HUES64 (cell line): ENCODE measurements around the gene SDE2.
"Not testable (repeated sequence)": the region's sequence is repeated elsewhere in the genome, so short reads cannot be mapped to it uniquely, and the experiment has no call there.

Experiments used
- H3K27ac ChIP-seq: 2 replicates; pipeline ENCODE4 v1.7.0; 2013; ENCODE audit warnings: low read depth, low read length, inconsistent platforms
- H3K27me3 ChIP-seq: 2 replicates; pipeline ENCODE4 v1.6.1; 2013; ENCODE audit warnings: mild to moderate bottlenecking, low read length; ENCODE audit not compliant: insufficient read depth
- H3K36me3 ChIP-seq: 2 replicates; pipeline ENCODE4 v1.6.1; 2013; ENCODE audit warnings: mild to moderate bottlenecking, low read length; ENCODE audit not compliant: insufficient read depth
- H3K4me1 ChIP-seq: 2 replicates; pipeline ENCODE4 v1.6.1; 2013; ENCODE audit warnings: mild to moderate bottlenecking, low read length, moderate library complexity; ENCODE audit not compliant: insufficient read depth
- H3K4me3 ChIP-seq: 2 replicates; pipeline ENCODE4 v1.5.1; 2013; ENCODE audit warnings: mild to moderate bottlenecking, low read length, moderate library complexity
- H3K9ac ChIP-seq: 2 replicates; pipeline ENCODE4 v1.6.1; 2013; ENCODE audit warnings: mild to moderate bottlenecking, low read depth, low read length
- H3K9me3 ChIP-seq: 2 replicates; pipeline ENCODE4 v1.6.1; 2013; ENCODE audit warnings: low read depth, low read length; ENCODE audit not compliant: insufficient read depth
- whole genome bisulfite sequencing: fragments of 150-250, 120-280 bp; methylation state at CpG from one replicate; pipeline ENCODE4 v1.1.7; 2013; ENCODE audit warnings: missing lambda C conversion rate; 5-methylcytosine and 5-hydroxymethylcytosine counted together

SDE2 gene

DNA sequence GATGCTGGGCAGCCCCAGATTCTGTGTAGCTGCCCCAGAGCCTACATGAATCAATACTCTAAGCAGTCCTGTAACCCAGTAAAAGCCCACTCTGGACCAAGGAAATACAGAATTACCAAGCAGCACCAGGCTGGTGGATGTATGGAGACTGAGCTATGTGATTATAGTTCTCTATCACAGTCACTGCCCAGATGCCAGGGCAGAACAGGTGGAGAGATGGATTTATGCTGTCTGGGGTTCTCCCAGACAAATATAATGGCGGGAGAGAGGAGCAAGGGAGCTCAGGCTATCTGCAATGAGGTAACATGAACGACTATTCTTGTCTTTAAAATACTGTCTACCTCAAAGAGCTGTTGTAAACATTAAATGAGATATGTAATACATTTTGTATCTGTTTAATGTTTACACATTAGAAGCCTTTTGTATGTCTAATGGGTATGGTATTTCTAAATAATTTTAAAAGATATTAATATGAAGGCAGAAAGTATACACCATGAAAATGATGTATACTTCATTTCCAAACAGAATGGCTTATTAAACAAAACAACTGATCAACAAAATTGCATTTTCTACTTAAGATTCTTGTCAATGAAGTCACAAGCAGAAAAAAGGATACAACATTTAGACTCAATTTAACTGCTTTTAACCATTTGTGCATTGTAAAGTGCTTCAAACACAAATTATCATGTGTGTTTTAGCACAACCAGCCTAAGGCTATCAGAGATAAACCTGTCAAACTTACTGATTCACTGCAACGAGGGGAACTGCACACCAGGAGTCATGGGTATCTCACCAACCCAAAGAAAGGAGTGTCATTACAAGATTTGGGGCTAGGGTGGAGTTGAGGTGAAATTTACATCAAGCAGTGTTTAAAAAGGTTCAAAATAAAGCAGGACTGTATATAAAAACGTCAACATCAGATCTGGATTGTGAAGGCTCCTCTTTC lies 3.0 kb downstream of the SDE2 start:
- H3K27me3 ChIP-seq: no peaks in the 10 kb centered on the region
- H3K4me3 ChIP-seq: no peak overlapping the region
- no peaks in the 10 kb centered on the region for H3K9me3 ChIP-seq
- WGBS: 72% methylated on average over 3 of the region's 4 CpGs
- H3K4me1 ChIP-seq: peaks cover 12% of the 10 kb centered on the region
- H3K27ac ChIP-seq: no peak overlapping the region
- no peak overlapping the region for H3K9ac ChIP-seq
- H3K36me3 ChIP-seq: peaks cover 45% of the 10 kb centered on the region

DNA sequence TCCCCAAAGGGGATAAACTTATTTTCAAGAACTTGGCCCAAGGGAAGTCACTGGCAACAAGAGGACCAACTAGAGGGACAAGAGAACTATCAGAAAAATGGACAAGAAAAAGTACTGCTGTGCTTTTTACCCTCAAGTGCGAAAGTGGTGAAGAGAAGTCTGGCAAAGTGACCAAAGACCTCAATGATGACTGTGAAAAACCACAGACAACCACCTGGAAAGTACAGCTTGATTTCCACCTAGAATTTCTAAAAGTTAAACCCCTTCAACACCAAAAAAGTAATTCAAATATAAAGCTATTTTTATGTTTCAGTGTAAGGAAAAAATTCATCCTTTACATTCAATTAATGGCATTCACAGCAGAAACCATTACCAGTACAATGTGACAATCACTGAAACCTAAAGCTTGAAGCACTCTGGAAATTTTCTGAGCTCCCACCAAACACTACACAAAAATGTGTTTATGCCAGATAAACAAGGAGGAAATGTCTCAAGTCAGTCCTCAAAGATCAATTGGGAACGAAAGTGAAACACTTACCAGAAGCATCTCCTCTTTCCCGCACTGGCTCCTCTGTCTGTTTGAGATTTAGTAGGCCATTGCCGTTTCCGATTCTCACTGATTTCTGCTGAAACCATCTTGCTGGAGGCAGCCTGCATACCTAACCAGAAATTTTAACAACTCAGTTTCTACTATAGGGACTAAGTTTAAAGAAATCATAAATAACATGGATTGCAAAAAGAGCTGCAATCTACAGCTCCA lies 8.3 kb downstream of the SDE2 start:
- 96% methylated on average over 5 of the region's 5 CpGs for WGBS
- Histone ChIP-seq H3K4me1 (no peaks in the 10 kb centered on the region), H3K4me3 (no peak overlapping the region), H3K9me3 (no peaks in the 10 kb centered on the region), H3K9ac (no peak overlapping the region), H3K36me3 (peaks cover 91% of the 10 kb centered on the region), H3K27ac (no peak overlapping the region), H3K27me3 (no peaks in the 10 kb centered on the region)

DNA sequence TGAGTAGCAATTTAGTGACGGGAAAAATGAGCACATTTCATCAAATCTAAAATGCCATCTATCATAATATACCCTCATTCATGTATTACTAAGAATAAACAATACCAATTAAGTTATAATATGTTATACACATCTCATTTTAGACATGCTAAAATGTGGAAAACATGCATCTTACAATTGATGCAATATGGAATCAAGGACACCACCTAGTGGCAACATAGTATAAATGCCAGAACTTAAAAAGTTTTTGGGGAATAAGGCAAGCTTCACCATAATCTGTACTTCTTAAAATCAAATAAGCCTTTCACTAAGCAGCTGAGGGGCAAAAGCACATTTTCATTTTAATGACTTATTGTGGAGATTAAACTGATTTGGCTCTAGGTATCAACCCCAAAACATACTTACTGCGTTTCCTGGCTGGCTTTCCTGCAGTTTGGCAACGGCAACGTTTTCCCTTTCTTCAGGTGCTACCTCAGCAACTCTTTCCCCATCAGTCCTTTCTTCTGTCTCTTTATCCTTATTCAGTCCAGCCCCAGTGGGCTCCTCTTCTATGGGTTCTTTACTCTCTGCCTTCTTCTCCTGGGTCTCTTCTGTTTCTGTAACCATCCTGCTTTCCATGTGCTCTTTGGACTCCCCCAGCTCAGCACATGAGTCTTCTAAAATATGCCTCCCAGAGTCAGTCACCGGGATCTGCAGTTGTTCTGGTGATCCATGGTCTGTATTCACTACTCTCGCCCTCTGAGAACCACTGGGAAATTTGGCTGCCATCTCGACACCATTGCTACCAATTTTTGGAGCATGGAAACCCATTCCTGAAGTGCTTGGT lies 11.4 kb downstream of the SDE2 start:
- no peak overlapping the region for H3K4me3 ChIP-seq
- H3K9ac ChIP-seq: no peak overlapping the region
- H3K27me3 ChIP-seq: no peaks in the 10 kb centered on the region
- no peak overlapping the region; the same call in 1 of the 2 replicates for H3K27ac ChIP-seq
- H3K9me3 ChIP-seq: peaks cover 1% of the 10 kb centered on the region; the same call in 1 of the 2 replicates
- H3K4me1 ChIP-seq: no peaks in the 10 kb centered on the region
- 92% methylated on average over 7 of the region's 7 CpGs for WGBS
- peaks cover 93% of the 10 kb centered on the region for H3K36me3 ChIP-seq

DNA sequence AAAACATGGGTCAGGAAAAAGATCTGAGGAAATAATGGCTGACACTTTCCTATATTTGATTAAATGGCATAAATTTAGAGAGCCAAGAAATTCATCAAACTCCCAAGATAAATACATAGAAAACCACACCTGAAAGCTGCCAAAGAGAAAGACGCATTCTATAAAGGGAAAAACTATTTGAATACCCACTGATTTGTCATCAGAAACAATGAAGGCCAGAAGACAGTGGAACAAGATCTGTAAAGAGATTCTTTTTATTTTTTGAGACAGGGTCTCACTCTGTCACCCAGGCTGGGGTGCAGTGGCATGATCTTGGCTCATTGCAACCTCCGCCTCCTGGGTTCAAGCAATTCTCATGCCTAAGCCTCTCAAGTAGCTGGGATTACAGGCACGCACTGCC lies 17.4 kb downstream of the SDE2 start:
- Histone ChIP-seq H3K9ac (no peak overlapping the region), H3K27me3 (no peaks in the 10 kb centered on the region), H3K36me3 (peaks cover 85% of the 10 kb centered on the region), H3K4me3 (no peak overlapping the region), H3K27ac (no peak overlapping the region), H3K4me1 (no peaks in the 10 kb centered on the region), H3K9me3 (peaks cover 6% of the 10 kb centered on the region; the same call in 1 of the 2 replicates)
- WGBS: 98% methylated on average over 3 of the region's 3 CpGs

DNA sequence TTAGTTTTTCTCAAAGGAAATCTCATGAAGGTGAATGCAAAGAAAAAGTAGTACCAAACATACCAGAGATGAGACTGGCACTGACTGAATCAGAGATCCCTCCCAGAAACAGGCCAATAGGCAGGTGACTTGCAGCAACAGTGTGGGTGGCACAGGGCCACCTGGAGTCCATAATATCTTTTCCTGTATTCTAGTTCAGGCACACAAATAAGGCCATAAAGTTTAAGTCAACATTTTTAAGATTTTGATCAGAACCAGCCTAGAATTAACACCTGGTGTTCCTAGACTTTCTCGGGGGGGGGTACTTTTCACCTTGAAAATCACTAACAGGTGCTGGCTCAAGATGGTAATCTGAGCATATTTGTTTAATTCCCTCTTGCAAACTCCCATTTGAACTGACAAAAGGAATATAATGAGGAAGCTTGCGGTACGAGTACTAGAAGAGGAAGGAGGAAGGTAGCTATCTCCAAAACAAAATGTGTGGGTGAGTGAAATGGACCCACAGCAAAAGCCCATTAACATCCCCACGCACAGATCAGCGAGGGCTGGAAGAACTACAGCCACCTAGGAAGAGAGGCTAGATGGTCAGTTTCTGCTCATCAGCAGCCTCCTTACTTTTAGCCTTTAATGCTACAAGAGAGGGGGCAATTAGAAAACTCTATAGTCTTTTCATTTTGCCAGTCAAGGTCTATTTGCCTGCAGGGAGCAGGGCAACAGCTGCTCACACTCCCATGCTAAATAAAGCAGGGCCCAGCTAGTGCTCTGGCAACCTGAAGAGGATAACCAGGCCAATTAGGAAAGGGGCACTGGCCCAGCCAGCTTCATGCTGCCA lies 18.9 kb downstream of the SDE2 start:
- peaks cover 70% of the 10 kb centered on the region for H3K36me3 ChIP-seq
- H3K27ac ChIP-seq: no peak overlapping the region
- H3K4me1 ChIP-seq: no peaks in the 10 kb centered on the region
- peaks cover 6% of the 10 kb centered on the region; the same call in 1 of the 2 replicates for H3K9me3 ChIP-seq
- no peaks in the 10 kb centered on the region for H3K27me3 ChIP-seq
- no peak overlapping the region for H3K4me3 ChIP-seq
- no peak overlapping the region for H3K9ac ChIP-seq
- WGBS: 100% methylated on average over 5 of the region's 5 CpGs

DNA sequence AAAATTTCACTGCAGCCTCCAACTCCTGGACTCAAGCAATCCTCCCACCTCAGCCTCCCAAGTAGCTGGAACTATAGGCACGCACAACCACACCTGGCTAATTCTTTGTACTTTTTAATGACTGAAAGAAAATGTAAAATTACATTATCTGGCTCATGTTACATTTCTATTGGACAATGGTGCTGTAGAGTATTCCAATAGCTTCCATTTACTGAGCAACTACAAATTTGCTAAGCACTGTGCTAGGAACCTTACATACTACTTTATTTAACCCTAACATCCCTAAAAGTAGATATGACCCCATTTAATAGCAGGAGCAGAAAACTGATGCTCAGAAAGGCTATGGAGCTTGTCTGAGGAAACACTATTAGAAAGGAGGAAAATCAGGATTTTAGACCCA lies 19.7 kb downstream of the SDE2 start:
- Histone ChIP-seq H3K36me3 (peaks cover 62% of the 10 kb centered on the region), H3K9ac (no peak overlapping the region), H3K27me3 (no peaks in the 10 kb centered on the region), H3K9me3 (peaks cover 6% of the 10 kb centered on the region; the same call in 1 of the 2 replicates), H3K4me3 (no peak overlapping the region), H3K4me1 (no peaks in the 10 kb centered on the region), H3K27ac (no peak overlapping the region)
- 89% methylated on average over 1 of the region's 1 CpG for WGBS

DNA sequence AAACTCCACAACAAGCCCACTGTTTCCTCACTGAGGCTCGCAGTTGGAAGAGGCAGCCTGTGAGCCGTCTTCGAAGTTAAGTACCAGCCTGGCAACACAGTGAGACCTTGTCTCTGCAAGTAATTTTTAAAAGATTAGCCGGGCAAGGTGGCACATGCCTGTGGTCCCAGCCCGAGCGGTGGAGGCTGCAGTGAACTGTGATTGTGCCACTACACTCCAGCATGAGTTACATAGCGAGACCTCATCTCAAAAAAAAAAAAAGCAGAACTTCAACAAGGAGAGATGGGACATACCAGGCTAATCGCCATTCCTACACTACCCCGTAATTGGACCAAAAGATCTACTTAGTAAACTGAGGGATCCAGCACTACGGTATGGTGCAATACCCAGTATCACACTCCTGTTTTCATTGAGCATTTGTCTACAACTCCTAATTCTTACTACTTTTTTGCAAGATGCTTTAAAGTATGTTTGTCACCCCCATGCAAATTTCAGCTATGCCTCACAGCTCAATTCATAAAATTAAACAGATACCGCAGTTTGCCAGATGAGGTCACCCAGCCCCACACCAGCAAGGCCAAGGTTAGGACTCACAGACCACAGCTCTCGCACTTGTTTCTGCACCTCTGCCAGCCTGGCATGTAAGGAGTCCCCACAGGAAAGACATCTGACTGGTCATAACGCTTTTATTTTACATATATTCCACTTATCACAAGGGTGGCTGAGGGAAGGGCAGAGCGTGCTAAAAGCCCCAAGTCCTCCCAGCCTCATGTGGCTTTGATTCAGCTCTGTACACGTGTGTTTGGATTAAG lies 21.0 kb downstream of the SDE2 start:
- Histone ChIP-seq H3K27ac (no peak overlapping the region), H3K9me3 (peaks cover 6% of the 10 kb centered on the region; the same call in 1 of the 2 replicates), H3K9ac (no peak overlapping the region), H3K4me1 (no peaks in the 10 kb centered on the region), H3K27me3 (no peaks in the 10 kb centered on the region), H3K36me3 (peaks cover 50% of the 10 kb centered on the region), H3K4me3 (no peak overlapping the region)
- WGBS: 95% methylated on average over 15 of the region's 15 CpGs

DNA sequence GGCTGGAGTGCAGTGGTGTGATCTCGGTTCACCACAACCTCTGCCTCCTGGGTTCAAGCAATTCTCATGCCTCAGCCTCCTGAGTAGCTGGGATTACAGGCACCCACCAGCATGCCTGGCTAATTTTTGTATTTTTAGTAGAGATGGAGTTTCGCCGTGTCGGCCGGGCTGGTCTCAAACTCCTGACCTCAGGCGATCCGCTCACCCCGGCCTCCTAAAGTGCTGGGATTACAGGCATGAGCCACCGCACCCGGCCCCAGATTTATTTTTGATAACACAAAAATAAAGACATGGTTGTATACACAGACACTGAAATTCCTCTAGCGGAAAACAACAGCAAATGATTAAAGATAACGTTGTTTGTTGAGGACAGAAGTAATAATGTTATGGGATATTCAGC lies 24.0 kb downstream of the SDE2 start:
- H3K27ac ChIP-seq, H3K9me3 ChIP-seq, H3K4me3 ChIP-seq, H3K27me3 ChIP-seq, H3K9ac ChIP-seq, H3K4me1 ChIP-seq: not testable (repeated sequence)
- peaks cover 22% of the 10 kb centered on the region for H3K36me3 ChIP-seq
- 95% methylated on average over 10 of the region's 12 CpGs for WGBS

DNA sequence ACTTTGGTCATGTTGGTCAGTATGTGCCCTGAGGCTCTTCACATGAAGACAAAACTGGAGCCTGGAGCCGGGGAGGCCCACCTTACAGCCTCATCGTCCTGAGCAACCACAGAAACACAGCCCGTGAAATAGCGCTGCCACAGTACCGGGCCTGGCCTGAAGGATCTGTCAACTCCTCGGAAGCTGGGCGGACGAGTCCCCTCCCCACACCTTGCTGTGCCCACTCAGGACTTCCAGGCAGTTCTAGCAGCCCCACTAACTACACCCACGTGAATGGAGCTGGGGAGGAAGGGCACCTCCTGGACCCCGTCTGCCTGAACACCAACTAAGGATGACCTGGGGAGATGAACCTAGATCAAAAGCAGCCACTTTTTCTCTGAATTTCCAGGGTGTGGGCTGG lies 24.7 kb downstream of the SDE2 start:
- Histone ChIP-seq H3K27me3 (no peaks in the 10 kb centered on the region), H3K9me3 (no peaks in the 10 kb centered on the region), H3K4me1 (no peaks in the 10 kb centered on the region), H3K36me3 (peaks cover 15% of the 10 kb centered on the region), H3K9ac (no peak overlapping the region), H3K4me3 (no peak overlapping the region), H3K27ac (no peak overlapping the region)
- 92% methylated on average over 10 of the region's 10 CpGs for WGBS
